GM04504 (cell line): ENCODE data around the gene GFPT2.

Experiments used
- DNase-seq: peaks from one replicate; pipeline ENCODE4 v3.0.0-alpha.2; 2012; ENCODE audit warnings: low read depth

Gene GFPT2

GRCh38 chr5:180332861-180333260 lies 20.3 kb downstream of the GFPT2 start:
- DNase-seq = no peak

- DNase-seq = no peak
These were observed 21.1 kb downstream of the GFPT2 start for GRCh38 chr5:180332051-180332517.

DNA sequence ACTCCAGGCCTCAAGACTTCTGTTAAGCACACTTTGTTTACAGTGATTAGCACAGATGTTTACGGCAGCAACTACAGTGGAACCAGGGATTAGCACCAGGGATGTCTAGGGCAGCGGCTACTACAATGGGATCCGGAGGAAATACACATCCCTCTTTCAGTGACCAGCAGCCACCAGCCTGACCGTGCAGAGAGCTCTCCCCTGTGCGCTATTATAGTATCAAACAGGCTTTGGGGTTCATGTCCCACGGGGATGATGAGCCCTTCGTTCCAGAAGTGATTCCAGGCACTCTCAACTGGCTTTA lies 21.5 kb downstream of the GFPT2 start:
- DNase-seq = no peak

DNA sequence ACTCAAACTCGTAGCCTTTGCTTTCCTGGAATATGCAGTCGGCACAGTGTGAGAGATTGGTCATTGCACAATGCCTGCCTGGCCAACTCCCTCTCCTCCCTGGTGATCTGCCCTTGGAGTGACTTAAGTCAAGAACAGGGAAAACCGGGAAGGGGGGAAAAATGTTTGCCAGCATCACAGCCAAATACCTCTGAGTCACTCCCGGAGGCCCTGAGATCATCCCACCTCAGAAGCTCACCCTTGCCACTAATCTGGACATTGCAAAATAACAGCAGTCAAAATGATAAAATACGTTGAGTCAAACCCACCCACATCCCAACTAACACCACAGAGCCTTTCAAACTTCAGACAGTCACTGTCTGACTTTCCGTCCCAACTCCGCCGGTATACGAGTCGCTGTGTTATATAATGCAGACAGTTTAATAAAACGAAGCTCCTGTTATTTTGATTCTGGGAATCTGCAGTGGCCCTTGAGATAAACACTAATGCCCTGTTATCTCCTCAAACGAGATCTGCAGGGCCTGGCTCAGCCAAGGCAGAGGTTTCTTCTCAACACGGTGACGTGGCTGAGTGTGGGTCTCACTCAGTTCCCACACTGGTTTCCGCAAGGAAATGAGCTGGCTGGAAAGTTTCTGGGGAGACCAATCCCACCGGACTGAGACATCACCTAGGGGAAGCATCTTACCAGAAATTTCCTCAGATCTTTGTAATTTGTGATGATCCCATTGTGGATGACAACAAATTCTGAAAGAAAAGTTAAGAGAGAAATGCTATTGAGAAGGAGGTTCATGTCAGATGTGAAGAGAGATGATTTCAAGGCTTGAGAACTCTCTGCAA lies 22.1 kb downstream of the GFPT2 start:
- DNase-seq = peak; percentile 97

GRCh38 chr5:180330270-180330648 lies 22.9 kb downstream of the GFPT2 start:
- no peak for DNase-seq

DNA sequence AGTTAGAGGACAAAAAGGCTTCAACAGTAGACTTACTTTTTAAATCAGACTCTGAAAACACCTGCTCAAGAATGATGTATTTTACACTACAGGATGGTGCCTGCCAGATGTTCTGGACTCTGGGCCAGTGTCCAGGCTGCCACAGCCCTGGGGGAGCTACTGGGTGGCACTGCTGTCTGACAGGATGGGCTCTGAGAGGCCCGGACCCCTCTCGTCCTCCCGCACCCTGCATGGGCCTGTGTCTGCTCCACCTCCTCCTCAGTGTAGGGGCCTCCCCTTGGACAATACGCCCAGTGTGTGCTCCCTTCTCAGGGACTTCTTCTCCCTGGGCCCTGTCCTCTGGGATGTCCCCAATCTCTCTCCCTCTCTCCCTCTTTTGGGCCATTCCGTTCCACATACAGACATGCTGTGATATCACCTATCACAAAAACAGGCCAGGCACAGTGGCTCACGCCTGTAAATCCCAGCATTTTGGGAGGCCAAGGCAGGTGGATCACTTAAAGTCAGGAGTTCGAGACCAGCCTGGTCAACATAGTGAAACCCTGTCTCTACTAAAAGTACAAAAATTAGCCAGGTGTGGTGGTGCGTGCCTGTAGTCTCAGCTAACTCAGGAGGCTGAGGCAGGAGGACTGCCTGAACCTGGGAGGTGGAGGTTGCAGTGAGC lies 23.4 kb downstream of the GFPT2 start:
- DNase-seq = no peak

- DNase-seq = no peak
These were observed 24.0 kb downstream of the GFPT2 start for GRCh38 chr5:180329138-180329435.

GRCh38 chr5:180328296-180329137 lies 24.6 kb downstream of the GFPT2 start:
- no peak for DNase-seq

DNA sequence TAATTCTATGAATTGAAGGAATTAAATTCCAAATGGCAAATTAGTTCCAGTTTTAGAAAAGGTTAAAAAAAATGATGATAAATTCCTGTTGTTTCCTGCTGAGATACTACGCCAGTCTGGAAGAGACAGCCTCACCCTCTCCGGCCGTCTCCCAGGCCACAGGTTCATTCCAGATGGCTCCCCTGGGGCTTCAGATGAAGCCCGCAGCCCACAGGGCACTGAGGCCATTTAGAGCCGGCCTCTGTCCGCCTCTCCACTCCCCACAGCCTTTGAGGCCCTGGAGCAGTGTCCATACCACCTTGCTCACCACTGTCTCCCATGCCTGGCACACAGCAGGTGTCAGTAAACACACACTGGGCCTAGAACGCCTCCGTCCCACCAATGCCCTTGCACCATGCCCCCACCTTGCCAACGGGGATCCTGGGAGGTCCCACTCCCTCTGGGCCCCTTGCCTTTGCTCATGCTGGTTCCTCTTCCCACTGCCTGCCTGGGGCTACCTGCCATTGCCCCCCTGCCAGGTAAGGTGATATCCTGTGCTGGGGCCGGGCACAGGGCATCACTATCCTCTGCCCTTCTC lies 26.1 kb downstream of the GFPT2 start:
- no peak for DNase-seq

- DNase-seq = no peak
These were observed 28.6 kb downstream of the GFPT2 start for GRCh38 chr5:180324601-180324950.

DNA sequence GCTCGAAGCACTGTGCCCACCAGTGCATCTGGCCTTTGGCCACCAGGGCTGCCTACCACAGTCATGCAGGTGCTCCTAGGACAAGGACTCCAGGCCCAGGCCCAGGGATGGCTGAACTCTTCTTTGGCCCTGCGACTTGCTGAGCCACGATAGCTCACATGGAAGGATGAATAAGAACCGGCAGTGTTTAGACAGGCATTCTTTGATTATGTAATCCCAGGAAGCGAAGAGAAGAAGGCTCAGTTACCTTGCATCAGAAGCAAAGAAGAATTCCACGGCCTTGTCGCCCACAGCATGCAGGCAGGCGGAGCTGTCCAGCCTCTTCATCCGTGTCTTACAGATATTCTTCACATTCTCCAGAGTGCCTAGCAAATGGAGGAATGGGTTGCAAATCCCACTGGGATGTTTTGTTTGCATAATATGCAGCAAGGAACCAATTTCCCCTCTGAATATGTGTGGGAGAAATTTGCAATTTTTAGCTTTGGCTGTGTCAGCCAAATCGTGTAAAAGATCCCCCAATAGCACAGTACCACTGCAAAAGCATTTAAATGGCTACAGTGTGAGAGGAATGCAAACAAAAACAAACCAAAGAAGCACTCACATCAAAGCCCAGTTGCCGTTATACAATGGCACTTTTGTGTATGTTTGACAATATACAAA lies 29.1 kb downstream of the GFPT2 start:
- DNase-seq = no peak

DNA sequence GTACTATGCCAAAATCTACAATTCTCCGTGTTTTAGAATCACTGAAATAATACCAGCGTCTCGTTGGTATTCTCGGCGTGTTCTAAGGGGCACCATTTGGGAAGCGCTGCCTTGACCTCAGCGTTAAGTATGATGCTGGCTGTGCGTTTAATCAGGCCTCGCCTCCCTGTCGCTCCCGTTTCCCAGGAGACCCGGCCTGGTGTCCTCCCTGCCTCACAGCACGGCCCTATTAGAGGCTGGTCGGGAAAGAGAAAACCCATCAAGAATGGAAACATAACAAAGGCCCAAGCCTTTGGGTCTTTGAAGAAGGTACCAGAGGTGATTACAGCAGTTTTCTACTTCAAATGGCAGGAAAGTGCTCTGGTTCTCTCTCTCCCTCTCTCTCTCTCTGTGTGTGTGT lies 30.0 kb downstream of the GFPT2 start:
- no peak for DNase-seq

DNA sequence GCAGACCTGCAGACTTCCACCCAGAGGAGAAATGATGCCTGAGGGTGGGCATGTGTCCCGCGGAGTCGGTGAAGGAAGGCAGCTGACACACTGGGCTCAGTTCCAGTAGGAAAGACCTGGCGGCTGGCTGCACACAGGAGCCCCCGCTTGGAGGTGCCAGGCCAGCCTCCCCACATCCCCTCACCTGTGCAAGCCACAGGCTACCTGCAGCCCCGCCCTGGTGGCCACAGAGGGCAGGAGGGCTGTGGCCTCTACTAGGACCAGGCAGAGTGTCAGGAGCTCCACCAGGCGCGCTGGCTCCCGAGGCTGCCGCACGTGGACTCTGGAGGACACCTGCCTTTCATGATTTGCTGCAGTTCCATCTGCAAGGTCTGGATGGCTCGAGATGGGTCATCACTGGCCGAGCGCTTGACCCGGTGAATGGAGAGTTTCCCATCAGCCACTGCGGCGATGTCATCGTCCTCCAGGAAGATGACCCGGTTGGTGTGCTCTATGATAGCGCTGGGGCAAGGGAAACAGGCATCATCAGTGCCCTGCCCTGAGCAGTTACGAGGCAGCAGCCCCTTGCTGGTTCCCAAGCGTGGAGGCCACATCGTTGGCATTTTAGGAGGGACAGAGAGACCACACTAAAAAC lies 34.6 kb downstream of the GFPT2 start:
- DNase-seq = no peak

DNA sequence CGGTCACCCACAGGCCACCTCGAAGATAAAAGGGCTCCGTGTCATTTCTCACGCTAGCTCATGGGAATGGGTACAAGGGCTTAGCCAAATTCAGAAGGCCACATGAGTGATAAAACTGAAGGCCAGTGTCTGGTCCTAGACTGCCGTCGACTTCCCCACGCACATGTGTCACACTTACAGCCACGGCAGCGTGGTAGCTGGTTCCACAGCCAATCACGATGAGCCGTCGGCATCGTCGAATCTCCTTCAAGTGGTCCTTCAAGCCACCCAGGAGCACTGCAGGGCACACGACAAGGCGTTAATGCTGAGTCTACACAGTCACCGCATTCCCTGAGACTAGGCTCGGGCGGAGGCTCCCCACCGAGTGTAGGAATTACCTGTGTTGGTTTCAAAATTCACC lies 36.5 kb downstream of the GFPT2 start:
- DNase-seq = no peak

- DNase-seq = no peak
These were observed 37.3 kb downstream of the GFPT2 start for GRCh38 chr5:180315762-180316212.

- DNase-seq = no peak
These were observed 39.2 kb downstream of the GFPT2 start for GRCh38 chr5:180313677-180314505.

DNA sequence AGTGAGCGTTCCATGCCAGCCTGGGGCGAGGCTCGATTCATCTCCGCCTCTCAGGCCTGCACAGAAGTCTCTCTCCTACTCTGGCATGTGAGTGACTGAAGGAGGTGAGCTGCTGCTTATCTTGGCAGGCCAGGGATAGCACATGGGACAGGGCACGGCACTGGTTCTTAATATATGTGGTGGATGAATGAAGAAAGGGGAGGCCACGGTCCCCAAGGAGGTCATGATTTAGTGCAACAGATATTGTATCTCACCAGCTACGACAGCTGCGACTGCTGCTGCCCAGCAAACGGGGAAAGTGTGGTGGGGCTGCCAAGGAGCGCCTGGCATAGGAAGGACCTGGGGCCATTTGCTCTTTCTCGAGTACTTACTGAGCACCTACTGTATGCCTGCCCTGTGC lies 41.9 kb downstream of the GFPT2 start:
- DNase-seq = no peak

DNA sequence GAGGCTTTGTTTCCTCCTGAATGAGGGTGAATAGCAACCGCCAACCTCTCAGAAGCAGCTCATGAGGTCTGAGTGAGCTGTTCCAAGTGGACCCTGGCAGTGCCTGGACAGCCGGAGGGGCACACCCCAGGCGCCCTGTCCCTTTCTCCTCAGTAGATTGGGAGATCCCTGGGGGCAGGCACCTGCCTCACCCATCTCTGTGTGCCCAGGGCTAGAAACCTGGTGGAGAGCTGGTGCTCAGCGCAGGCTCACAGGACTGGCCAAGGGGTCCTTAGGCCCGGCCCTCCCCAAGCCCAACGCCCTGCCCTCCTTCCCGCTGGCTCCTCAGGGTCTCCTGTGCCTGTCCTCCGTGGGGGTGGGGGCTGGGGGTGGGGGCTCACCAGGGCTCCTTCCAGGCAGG lies 46.3 kb downstream of the GFPT2 start:
- no peak for DNase-seq

DNA sequence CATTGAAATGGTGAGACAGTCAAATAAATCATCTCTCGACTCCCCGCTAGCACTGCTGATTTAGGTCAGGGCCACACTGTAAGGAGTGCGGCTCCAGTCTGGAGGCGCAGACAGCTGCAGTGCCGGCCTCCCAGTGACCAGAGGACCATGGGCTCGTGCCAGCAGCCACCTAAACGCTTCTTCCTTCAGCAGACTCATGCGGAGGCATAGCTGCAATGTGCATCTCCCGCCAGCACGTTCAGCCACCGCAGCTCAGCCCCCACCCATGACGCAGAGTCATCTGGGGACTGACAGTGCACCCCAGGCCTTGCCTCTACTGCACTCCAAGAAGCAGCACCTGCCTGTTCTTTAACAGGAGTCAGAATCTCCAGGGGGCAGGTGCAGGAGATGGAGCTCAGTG lies 47.7 kb downstream of the GFPT2 start:
- DNase-seq = no peak

DNA sequence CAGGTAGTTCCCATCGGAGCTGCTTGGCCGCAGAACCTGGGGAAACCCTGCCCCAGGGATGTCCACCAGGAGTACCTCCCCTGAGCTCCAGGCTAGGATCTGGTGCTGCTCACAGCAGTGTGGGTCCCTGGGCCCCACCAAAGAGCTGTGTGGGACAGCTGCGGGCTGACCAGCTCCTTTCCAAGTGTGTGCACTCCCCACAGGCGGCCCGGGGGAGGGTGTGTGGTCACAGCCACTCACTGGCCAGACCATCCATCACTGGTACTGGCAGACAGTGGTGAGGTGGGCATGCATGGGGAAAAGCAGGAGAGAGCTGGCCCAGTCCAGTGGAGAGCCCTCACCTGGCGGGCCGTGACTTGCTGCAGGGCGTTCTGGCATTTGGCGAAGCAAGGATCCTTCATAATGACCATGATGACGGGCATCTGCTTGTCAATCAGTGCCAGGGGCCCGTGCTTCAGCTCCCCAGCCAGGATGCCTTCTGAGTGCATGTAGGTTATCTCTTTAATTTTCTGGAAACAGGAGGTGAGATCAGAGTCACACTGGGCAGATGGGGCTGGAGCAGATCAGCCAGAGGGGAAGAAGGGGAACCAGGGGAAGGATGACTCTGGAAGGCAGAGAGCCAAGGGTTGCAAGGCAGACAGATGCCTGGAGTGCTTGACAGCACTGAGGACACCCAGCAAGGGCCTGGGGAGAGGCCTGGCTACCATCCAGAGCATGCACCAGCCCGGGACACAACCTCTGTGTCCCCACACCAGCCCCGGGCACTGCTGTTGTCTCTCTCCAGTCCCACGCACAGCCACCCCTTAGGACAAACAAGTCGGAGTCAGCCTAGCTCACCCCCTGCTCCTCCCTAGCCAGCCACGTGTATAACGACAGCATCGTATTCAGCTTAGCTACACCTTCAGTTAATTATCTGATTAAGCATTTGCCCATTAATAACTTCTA lies 48.4 kb downstream of the GFPT2 start:
- DNase-seq = no peak
